Ectodermal cell (in vitro differentiated cells): Measurements from ENCODE around the gene KCND2.
A peak's percentile ranks its signal among the peaks of the same experiment; 100 is the strongest.

ENCODE experiments used
- H3K27ac ChIP-seq: 2 replicates; pipeline ENCODE4 v1.7.0; 2013; ENCODE audit warnings: mild to moderate bottlenecking, low read depth, low read length; ENCODE audit not compliant: insufficient read depth, poor library complexity, severe bottlenecking
- H3K27me3 ChIP-seq: 2 replicates; pipeline ENCODE4 v1.7.0; 2013; ENCODE audit warnings: mild to moderate bottlenecking, low read length; ENCODE audit not compliant: insufficient read depth, control insufficient read depth, poor library complexity, severe bottlenecking
- H3K36me3 ChIP-seq: one replicate; pipeline ENCODE4 v1.7.0; 2013; ENCODE audit warnings: low read length; ENCODE audit not compliant: control insufficient read depth, insufficient read depth
- H3K4me1 ChIP-seq: one replicate; pipeline ENCODE4 v1.7.0; 2013; ENCODE audit warnings: low read length; ENCODE audit not compliant: control insufficient read depth, insufficient read depth
- H3K4me3 ChIP-seq: 2 replicates; pipeline ENCODE4 v1.7.0; 2013; ENCODE audit warnings: low read depth, low read length, control low read depth; ENCODE audit not compliant: insufficient read depth
- H3K9me3 ChIP-seq: 2 replicates; pipeline ENCODE4 v1.7.0; 2013; ENCODE audit warnings: mild to moderate bottlenecking, low read length, moderate library complexity; ENCODE audit not compliant: control insufficient read depth
- WGBS, 2 experiments: methylation state at CpG; one replicate each; pipeline ENCODE4 v1.1.7; 2013; ENCODE audit warnings: missing lambda C conversion rate in 2 of 2; 5-methylcytosine and 5-hydroxymethylcytosine counted together

Gene KCND2

GRCh38 chr7:120521761-120522737, 249.1 kb downstream of the KCND2 start:
- WGBS, 2 experiments = 21 to 43% methylated on average over 3 to 4 of the region's 4 CpGs

GRCh38 chr7:120523985-120524384, 251.0 kb downstream of the KCND2 start:
- Histone ChIP-seq H3K4me3 (no peak overlapping the region), H3K4me1 (peaks cover 7% of the 10 kb centered on the region), H3K36me3 (no peaks in the 10 kb centered on the region), H3K27me3 (no peaks in the 10 kb centered on the region), H3K9me3 (no peaks in the 10 kb centered on the region), H3K27ac (no peak overlapping the region)
- WGBS, 2 experiments = 89 to 95% methylated on average over 7 of the region's 7 CpGs

More at GRCh38 chr7:120521761-120522737, 249.1 kb downstream of the KCND2 start:
- Histone ChIP-seq H3K9me3 (no peaks in the 10 kb centered on the region), H3K4me1 (peaks cover 7% of the 10 kb centered on the region), H3K36me3 (no peaks in the 10 kb centered on the region), H3K4me3 (no peak overlapping the region), H3K27ac (peak overlapping the region; percentile 12), H3K27me3 (no peaks in the 10 kb centered on the region)

- WGBS, 2 experiments = 93 to 97% methylated on average over 2 to 5 of the region's 5 CpGs
- no peaks in the 10 kb centered on the region for H3K9me3 ChIP-seq
- H3K36me3 ChIP-seq = no peaks in the 10 kb centered on the region
- H3K27me3 ChIP-seq = no peaks in the 10 kb centered on the region
- no peak overlapping the region for H3K4me3 ChIP-seq
- H3K27ac ChIP-seq = no peak overlapping the region
- peaks cover 6% of the 10 kb centered on the region for H3K4me1 ChIP-seq
Measured at GRCh38 chr7:120526902-120527509, 254.0 kb downstream of the KCND2 start.

GRCh38 chr7:120529736-120530135, 256.8 kb downstream of the KCND2 start:
- Histone ChIP-seq H3K4me1 (no peaks in the 10 kb centered on the region), H3K27ac (no peak overlapping the region), H3K4me3 (no peak overlapping the region), H3K27me3 (no peaks in the 10 kb centered on the region), H3K36me3 (no peaks in the 10 kb centered on the region), H3K9me3 (no peaks in the 10 kb centered on the region)
- WGBS, 2 experiments = 85 to 95% methylated on average over 5 of the region's 5 CpGs

- no peaks in the 10 kb centered on the region for H3K27me3 ChIP-seq
- H3K9me3 ChIP-seq = no peaks in the 10 kb centered on the region
- H3K4me1 ChIP-seq = no peaks in the 10 kb centered on the region
- WGBS, 2 experiments = 94 to 100% methylated on average over 1 of the region's 1 CpG
- H3K4me3 ChIP-seq = no peak overlapping the region
- no peak overlapping the region for H3K27ac ChIP-seq
- no peaks in the 10 kb centered on the region for H3K36me3 ChIP-seq
Measured at GRCh38 chr7:120538335-120538734, 265.4 kb downstream of the KCND2 start.

- H3K27ac ChIP-seq = no peak overlapping the region
- no peaks in the 10 kb centered on the region for H3K9me3 ChIP-seq
- WGBS, 2 experiments = 83 to 89% methylated on average over 4 of the region's 5 CpGs
- no peaks in the 10 kb centered on the region for H3K27me3 ChIP-seq
- H3K4me3 ChIP-seq = no peak overlapping the region
- H3K36me3 ChIP-seq = no peaks in the 10 kb centered on the region
- no peaks in the 10 kb centered on the region for H3K4me1 ChIP-seq
Measured at GRCh38 chr7:120539321-120539720, 266.3 kb downstream of the KCND2 start.

- no peak overlapping the region for H3K4me3 ChIP-seq
- no peaks in the 10 kb centered on the region for H3K36me3 ChIP-seq
- H3K27me3 ChIP-seq = no peaks in the 10 kb centered on the region
- no peaks in the 10 kb centered on the region for H3K9me3 ChIP-seq
- WGBS, 2 experiments = 93% methylated on average over 4 of the region's 4 CpGs
- H3K4me1 ChIP-seq = no peaks in the 10 kb centered on the region
- H3K27ac ChIP-seq = no peak overlapping the region
Measured at GRCh38 chr7:120547605-120548004, 274.6 kb downstream of the KCND2 start.

GRCh38 chr7:120550494-120551048, 277.6 kb downstream of the KCND2 start:
- 63 to 77% methylated on average over 1 of the region's 1 CpG for WGBS, 2 experiments
- Histone ChIP-seq H3K4me3 (no peak overlapping the region), H3K9me3 (no peaks in the 10 kb centered on the region), H3K27me3 (no peaks in the 10 kb centered on the region), H3K36me3 (no peaks in the 10 kb centered on the region), H3K4me1 (no peaks in the 10 kb centered on the region), H3K27ac (no peak overlapping the region)

GRCh38 chr7:120553491-120553890, 280.5 kb downstream of the KCND2 start:
- no peaks in the 10 kb centered on the region for H3K4me1 ChIP-seq
- H3K27ac ChIP-seq = no peak overlapping the region
- H3K9me3 ChIP-seq = no peaks in the 10 kb centered on the region
- no peaks in the 10 kb centered on the region for H3K27me3 ChIP-seq
- no CpG with 5 or more reads among the region's 1 CpG for WGBS, 2 experiments
- H3K36me3 ChIP-seq = no peaks in the 10 kb centered on the region
- H3K4me3 ChIP-seq = no peak overlapping the region

- Histone ChIP-seq H3K9me3 (no peaks in the 10 kb centered on the region), H3K4me1 (no peaks in the 10 kb centered on the region)
Measured at GRCh38 chr7:120554960-120555571, 282.1 kb downstream of the KCND2 start.

More at GRCh38 chr7:120554960-120555571, 282.1 kb downstream of the KCND2 start:
- no peaks in the 10 kb centered on the region for H3K36me3 ChIP-seq
- H3K27ac ChIP-seq = no peak overlapping the region
- no peak overlapping the region for H3K4me3 ChIP-seq
- H3K27me3 ChIP-seq = no peaks in the 10 kb centered on the region
